Measurements from ENCODE around the gene ZMIZ1.

ZMIZ1 gene

DNA sequence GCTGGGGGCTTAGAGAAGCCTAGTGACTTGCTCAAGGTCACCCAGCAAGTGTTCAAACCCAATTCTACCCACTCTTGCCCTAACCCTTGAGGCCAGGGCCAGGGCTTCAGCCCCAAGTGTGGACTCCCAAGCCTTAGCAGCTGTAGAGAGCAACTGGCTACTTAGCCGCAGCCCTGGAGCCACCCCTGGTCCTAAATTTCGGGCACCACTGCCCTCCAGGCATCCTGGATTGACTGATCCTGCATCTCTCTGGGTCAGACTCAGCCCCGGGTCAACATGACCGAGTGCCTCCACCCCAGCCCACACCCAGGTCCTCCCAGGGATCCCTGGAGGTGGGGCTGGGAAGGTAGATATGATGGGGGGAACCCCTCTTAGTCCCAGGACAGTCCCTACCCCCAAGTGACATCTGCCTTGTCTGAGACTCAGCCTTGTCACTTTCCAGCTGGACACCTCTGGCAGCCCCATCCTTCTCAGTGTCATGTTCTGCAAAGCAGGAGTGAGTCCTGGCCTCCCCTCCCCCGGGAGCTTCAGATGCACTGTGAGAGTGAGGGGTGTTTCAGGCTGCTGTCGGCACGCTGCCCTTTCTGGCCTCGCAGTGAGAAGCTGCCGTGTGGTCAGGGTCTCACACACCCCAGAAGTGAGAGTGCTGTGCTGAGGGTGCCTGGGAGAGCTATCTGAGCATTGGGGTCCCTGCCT is 89.8 kb downstream of the ZMIZ1 start:
- no peak for FAIRE-seq

DNA sequence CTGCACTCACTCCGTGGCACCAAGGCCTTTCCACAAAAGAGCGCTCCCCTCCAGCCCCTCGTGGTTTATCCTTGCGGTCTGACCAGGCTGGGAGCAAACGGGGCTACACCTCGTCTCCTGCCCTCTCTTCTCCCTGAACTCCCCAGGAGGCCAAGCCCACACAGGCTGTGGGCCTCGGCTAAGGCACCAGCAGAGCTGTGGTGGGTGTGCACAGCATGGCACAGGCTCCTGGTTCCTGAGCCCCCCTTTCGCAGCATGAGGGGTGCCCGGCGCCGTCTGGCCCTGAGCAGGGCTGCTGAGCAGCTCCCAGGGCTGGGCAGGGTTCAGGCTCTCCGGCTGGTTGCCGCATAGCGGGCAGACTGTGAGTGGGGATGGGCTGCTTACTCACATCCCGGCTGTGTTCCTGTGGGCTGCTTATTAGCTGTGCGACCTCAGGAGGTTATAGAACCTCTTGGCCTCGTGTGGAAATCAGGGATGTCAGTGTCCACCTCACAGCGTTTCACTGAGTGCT is 90.4 kb downstream of the ZMIZ1 start:
- no peak for FAIRE-seq

DNA sequence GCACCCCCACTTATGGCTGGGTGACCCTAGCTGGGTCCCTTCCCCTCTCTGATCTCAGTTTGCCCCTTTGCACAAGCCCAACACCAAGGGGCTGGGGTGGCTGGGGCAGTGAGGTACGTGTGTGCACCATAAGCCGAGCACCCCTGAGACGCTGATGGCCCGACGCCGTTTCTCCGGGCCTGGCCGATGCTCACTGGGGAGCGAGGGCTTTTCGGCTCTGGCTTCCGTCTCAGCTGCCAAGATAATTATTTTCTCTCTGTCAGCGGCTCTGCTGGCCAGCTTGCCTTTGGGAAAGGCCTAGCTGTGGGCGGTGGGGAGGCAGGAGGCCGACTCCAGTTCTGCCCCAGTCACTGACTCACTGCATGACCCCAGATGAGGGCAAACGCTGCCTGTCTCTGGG is 91.0 kb downstream of the ZMIZ1 start:
- FAIRE-seq: no peak

DNA sequence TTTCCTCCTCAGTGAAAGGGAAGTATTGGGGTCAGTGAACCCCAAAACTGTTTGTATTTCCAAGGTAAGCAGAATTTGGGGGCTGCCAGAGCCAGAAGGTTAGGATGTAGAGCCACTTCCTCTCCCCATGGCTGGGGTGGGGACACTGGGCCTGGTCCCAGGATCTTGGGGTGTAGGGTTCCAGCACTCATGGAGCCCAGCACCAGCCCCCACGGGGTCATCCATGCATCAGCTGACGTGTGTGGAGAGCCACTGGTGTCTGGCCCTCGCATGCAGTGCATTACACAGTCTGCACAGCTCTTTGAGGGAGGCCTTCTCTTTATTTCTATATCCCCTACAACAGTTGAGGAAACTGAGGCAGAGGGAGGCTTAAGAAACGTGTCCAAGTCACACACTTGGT is 91.4 kb downstream of the ZMIZ1 start:
- FAIRE-seq: no peak

DNA sequence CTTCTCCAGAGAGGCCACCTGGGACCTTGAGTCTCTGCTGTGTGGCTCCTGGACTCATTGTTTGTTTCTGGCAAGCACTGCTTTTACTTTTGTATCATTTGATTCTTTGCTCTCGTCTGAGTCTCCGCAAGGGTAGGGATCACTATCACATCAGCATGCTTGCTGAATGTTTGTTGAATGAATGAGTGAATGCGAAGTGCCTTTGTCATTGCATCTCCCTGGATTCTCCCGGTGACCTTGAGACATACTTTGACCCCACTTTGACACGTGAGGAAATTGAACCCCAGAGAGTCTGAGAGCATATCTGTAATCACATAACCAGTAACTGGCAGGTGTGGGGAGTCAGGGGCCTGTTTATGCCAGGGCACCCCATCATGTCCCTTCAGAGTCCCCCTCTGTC is 92.8 kb downstream of the ZMIZ1 start:
- FAIRE-seq: no peak

DNA sequence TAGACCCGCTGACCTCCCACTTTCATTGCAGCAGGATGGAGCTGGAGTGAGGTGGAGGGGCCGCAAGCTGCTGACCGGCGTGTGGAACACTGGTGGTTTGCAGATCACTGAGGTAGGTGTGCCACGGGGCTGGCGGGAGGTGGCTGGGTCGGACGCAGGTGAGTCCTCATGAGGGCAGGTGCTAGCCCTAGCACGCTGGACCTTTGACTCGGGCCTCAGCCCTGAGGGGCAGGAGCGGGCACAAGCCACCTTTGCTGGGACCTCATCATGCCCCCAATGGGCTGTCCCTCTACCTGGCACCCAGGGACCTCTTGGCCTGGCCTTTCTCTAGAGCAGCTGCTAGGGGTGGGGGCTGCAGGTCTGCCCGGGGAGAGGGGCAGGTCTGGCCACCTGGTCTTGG is 93.3 kb downstream of the ZMIZ1 start:
- FAIRE-seq: no peak

DNA sequence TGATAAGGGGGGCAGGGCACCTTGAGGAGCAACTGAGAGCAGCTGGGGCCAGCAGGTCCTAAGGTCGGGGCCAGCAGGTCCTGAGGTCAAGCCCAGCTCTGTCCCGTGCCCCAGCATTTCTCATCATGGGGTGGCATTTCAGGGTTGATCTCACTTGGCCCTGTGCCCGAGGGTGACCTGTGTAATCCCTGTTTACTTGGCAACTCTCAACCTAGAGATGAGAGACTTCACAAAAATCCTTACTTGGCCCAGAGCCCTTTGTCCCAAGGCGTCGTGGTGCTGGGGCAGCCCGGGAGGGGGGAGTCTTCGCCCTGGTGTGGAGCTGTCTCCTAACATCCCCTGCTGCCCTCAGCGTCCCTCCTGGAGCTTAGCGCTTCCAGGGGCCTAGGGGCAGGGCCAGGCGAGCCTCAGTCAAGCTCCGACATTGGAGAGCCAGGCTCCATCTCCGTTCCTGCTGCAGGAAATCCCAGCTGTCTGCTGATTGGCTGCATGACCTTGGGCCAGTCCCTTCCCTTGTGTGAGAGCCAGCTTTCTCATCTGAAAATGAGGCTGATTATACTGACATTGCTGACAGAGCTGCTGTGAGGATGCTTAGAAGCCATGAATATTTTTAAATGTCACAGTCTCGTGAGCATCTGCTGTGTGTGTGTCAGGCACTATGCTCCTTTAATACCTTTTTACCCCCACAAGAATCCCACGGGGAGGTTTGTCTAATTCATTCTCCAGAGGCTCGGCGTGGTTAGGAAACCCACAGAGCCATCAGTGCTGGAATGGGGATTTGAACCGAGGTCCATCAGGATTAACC is 94.3 kb downstream of the ZMIZ1 start:
- FAIRE-seq: no peak

DNA sequence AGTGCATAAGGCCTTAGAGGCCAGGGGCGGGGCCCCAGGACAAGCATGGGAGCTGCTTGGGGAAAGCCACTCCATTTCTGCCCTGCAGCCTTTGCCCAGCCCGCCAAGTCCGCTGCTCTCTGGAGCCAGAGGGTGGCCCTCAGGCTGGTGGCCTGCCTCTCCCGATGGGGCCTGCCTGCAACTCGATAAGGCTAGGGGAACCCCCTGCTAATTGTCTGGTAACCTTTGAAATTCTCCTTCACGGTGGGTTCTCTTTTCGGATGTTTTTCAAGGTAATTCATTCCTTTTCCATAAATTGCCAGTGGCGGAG is 94.9 kb downstream of the ZMIZ1 start:
- no peak for FAIRE-seq

DNA sequence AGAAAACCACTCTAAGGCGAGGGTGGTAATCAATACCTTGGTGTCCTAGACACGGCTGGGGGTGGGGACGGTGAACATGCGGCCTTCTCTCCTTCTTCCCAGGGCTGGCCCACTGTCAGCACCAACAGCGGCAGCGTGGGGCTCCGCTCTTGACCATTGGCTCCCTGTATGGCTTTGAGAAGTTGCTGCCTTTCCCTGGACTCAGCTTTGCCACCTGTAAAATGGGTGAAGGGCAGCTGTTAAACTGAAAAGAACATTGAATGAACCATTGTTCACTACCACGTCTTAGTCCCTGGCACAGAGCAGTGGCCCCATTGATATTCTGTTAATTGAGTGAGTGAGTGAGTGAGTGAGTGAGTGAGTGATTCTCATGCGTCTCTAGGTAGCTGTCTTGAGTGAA is 95.3 kb downstream of the ZMIZ1 start:
- FAIRE-seq: no peak

DNA sequence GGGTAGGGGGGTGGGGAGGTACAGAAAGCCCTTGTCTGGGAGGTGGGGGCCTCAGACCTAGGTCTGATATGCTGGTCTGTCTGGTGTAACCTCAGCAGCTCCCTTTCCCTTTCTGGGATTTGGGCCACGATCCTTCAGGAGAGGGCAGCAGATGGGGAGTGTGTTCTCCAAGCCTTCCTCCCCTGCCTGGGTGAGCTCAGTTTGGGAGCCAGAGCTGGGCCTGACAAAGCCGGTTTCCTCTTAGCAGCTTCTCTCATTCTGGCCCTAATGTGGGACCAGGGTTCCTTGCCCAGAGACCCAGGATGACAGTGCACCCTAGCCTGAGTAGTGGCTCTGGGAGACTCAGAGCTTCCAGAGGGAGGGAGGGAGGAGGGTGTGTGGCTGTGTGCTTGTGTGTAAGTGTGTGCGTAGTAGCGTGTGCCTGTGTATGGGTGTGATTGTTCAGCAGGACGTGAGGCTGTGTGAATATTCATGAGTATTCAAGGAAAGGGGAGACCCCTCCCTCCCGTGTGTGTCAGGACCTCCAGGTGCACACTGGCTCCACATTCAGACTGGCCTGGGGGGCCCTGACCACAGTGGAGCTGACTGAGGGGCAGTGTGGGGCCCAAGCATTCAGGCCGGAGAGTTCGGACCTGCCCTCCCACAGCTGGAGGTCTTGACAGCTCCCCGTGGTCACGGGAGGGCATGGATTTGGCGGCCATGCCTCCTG is 96.5 kb downstream of the ZMIZ1 start:
- FAIRE-seq: no peak

DNA sequence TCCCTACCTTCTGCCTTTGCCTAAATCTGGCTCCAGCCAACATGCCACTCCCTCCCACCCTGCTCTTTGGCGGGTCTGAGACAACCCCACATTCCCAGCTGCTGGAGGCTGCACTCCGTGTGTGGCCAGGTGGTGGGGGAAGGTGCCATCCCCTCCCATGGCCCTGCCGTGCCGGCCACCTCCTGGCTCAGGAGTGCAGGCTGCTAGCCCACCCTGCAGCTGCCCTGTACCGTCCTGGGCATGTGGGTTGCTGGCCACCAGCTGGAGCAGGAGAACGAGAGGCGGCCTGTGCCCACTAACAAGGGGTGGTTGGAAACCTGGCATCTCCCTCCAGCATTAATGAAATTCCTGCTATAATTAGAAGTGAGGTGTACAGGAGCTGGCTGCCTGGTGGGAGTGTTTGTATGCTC is 97.6 kb downstream of the ZMIZ1 start:
- no peak for FAIRE-seq

DNA sequence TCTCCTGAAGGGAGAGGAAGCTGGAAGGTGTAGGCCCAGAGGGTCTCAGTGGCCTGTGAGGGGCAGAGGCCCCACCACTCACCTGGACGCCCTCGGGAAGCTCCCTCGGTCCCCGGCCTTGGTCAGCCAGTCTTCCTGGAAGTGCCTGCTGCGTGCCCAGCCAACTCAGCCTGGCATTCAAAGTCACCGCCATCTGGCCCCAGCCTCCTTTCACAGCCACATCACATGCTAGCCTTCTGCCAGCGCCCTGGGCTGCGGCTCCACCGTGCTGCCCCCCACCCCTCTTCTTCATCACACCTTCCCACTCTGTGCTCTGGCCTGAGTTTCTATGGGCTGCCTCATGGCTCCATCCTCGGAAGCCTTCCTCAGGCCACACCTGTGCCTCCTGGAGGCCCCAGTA is 98.0 kb downstream of the ZMIZ1 start:
- no peak for FAIRE-seq

DNA sequence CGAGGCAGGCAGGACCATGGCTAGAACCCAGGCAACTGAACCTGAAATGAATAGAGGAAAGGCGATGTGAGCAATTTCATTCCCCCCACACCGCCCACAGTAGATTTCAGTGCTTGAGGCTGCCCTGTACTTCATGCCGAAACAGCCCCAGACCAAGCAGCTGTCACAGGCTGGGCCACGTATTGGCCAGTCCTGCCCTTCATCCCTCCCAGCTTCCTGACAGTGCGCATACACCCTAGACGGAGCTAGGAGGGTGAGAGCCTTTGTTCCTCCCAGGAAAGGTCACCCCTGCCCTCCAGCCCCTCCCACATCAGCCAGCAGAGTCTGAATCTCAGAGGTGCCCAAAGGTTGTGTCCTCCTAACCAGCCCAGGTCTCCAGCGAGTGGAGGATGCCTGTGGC is 98.8 kb downstream of the ZMIZ1 start:
- FAIRE-seq: no peak

DNA sequence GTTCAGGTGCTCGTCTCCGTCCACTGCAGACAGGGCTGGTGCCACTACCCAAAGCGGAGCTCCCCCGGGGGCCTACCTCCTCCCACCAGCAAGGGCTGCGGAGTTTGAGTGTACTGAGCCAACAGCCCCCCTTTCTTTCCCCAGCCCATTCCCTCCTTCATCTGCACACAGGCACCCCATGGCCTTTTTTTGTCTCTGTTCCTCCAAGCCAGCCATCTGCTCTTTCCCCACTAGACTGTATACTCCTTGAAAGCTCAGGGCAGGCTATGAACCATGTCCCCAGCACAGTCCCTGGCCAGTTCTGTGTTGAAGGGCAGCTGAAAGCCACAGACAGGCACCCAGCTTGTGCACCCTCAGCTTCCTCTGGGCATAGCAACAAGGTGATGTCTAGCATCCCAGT is 99.4 kb downstream of the ZMIZ1 start:
- FAIRE-seq: no peak

DNA sequence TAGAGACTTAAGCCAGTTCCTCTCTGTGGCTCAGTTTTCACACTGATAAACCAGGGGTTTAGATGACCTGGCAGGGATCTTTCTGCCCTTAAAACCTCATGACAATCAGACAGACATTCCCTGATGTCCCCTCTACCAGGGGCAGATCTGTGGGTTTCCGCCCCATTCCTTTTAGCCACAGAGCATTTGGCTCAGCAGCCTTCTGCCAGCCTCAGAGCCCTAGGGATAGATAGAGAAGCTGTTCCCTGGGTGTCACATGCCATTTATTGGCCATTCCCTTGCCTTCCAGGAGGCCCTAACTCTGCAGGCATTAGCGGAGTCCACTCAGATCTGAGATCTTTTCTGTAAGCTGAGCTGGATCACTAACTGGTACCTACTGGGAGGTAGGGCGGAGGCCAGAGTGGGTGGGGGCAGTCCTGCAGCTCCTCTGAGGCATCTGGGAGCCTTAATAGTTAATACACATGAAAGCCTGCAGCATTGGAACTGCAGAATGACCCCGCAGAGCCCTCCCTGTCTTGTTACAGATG is 101.5 kb downstream of the ZMIZ1 start:
- FAIRE-seq: no peak

DNA sequence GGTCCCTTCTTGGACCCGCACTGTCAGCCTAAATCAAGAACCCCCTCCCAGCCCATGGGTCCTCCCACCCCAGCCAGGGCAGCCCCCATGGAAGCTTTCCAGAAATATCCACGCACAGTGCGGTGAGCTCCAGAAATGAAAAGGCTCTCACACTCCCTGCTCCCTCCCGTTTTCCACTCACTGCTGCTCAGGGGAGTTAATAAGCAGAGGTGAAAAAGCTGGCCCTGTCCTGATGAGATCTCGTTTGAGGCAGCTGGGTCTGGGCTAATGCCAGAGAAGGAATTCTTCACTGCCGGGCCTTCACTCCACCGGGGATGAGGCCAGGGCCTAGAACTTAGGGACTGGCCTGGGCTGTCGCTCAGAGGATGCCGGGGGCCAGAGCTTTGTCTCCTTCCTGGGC is 102.2 kb downstream of the ZMIZ1 start:
- FAIRE-seq: no peak

DNA sequence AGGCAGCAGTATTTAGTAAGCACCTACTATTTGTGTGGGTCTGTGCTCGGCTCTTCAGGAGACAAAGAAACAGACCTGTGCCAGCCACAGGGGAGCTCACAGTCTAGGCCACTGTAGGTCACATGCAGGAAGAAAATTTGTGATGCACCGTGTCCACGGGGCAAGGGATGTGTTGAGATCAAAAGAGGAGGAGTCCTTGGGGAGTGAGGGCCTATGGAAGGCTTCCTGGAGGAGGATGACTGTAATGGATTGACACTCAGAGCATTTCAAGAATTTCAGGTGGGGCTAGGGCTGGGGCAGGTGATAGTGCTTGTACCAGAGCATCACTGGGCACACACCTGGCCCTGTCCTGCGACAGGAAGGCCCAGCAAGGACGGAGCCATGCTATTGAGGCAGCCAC is 102.7 kb downstream of the ZMIZ1 start:
- no peak for FAIRE-seq

DNA sequence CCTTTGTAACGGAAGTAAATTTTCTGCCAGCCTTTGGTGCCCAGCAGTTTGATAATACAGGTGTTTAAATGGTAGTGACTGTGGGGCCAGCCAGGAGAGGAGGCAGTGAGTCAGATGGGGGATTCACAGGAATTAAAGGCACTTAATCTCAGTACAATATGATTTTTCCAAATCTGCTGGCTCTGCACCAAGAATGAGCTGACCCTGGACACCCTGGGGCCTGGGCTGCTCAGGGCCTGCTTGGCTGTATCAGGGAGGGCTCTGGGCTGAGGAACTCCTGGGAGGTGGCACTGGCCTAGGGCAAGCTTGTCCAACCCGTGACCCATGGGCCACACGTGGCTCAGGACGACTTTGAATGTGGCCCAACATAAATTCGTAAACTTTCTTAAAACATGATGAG is 104.1 kb downstream of the ZMIZ1 start:
- no peak for FAIRE-seq

DNA sequence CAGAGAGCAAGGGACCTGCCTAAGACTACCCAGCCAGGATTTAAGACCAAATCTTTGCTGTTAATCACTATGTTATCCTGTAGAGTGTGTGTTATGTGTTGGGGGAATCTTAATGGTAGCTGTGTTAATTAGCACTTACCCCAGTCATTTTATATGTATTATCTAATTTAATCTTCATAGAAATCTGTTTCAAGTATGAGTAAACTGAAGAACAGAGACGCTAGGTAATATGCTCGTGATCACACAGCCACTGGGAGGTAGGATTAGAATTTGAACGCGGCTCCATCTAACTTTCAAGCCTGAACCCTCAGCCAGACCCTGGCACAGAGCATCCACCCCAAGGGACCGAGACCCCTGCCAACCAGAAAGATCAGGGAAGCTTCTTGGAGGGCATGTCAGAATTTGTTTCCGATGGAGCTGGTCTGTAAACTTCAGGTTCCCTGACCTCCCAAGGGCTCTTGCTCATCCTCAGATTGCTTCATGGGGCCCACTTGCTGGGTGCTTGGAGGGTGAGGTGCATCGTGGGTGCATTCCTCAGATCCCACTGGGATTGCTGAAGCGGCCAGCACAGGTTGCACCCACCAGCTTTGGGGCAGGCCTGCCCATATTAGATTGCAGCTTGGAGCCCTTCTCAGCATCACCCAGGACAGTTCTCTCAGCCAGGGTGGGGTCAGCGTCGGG is 105.0 kb downstream of the ZMIZ1 start:
- no peak for FAIRE-seq

DNA sequence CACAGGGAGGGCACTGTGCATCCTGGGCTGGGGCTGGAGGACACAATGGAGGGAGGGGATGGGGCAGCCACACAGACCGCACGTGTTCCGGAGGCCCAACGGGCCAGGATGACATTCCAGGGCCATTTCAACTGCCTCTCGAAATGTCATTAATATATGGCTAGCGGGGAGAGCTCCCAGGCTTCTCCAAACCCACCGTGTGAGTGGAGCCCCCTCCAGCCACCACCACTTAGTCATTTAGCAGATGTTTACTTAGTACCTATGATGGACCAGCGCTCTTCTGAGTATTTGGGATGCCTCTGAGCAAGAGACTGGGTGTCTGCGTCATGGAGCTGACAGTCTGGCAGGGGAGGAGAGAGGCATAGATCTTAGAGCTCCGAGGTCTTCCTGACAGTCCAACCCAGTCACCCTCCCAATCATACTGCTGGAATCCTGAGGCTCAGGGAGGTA is 107.3 kb downstream of the ZMIZ1 start:
- no peak for FAIRE-seq

DNA sequence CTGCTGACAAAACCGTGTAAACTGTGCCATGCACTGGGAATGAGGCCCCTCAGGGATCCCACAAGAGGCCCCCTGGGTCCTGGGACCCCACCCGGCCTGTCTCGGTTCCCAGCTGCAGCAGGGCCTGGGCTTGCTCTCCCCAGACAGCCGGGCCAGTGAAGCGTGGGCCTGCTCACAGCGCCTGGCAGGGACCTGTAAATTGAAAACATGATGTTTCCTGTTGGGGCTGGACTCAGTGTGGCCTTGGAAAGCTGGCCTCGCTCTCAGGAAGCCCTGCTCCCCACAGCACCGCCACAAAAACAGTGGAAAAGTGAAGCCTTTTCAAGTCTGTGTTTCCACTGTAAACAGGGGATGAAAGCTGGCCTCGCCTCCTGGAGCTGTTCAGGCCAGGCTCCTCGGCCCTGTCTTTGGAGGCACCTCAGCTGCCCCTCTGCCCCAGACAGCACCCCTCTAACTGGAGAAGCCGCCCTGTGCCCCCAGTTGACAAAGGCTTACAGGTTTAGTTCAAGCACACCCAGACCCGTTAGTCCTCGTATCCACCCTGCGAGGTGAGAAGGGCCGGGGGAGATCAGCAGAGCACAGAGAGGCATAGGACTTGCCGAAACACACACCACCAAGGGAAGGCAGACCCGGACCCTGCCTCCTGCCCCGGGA is 108.3 kb downstream of the ZMIZ1 start:
- no peak for FAIRE-seq

DNA sequence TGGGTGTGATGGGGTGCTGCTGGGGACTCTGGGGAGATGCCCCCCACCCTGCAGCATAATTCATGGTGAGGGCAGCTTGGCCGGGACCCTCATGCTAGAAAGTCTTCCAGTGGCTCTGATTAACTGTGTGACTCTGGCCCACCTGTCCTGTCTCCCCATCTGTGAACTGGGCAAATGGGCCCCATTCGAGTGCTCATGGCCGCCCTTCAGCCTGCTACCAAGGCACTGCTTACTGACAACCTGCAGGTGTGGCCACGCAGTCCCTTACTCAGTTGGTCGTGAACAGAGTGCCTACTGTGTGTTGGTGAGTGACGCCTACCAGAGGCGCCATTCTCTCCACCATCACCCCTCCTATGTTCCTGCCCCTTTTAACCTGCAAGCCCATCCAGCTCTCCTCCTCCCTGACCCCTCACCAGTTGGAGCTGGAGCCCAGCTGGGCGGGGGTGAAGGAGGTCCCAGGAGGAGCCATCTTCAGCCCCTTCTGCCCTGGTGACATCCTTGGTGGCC is 109.4 kb downstream of the ZMIZ1 start:
- no peak for FAIRE-seq
